C4-2B (cell line): ENCODE results near the gene GTF2E1.

Experiments used
- ZFX ChIP-seq: fragments of 450-650 bp; IDR thresholded peaks from 2 replicates; pipeline ENCODE4 v1.6.1; 2017
- TF ChIP-seq, protein P1 (sequence below): fragments of 450-650 bp; conservative IDR thresholded peaks from 2 replicates; pipeline ENCODE4 v1.5.1; 2017; ENCODE audit warnings: mild to moderate bottlenecking

DNA sequence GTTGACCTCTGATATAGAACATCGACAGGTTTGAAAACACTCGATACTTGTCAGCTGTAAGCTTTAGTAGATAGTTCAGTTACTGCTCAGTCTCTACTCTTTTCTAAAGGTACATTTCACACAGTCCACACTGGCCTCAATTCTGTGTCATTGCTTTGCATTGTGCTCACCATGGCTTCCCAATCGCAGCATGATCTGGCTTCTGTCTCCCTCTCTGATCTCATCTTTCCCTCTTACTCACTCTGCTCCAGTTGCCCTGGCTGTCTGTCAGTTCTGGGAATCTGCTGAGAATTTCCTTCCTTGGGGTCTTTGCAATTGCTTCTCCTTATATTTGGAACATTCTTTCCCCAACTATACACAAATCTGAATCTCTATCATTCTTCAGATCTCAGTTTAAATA lies 80.6 kb downstream of the GTF2E1 start:
- TF ChIP-seq, protein P1, sequence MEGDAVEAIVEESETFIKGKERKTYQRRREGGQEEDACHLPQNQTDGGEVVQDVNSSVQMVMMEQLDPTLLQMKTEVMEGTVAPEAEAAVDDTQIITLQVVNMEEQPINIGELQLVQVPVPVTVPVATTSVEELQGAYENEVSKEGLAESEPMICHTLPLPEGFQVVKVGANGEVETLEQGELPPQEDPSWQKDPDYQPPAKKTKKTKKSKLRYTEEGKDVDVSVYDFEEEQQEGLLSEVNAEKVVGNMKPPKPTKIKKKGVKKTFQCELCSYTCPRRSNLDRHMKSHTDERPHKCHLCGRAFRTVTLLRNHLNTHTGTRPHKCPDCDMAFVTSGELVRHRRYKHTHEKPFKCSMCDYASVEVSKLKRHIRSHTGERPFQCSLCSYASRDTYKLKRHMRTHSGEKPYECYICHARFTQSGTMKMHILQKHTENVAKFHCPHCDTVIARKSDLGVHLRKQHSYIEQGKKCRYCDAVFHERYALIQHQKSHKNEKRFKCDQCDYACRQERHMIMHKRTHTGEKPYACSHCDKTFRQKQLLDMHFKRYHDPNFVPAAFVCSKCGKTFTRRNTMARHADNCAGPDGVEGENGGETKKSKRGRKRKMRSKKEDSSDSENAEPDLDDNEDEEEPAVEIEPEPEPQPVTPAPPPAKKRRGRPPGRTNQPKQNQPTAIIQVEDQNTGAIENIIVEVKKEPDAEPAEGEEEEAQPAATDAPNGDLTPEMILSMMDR: no peak
- no peak for TF ChIP-seq ZFX
